Measurements from ENCODE around the gene DLX4. TPM values are rescaled to one million over a fixed set of nuclear protein-coding genes. Genes with fewer than 3 reads are reported as not detected.

DLX4 gene
- total RNA-seq, 1 donor from 2014 or later: not detected

GRCh38 chr17:49987681-49988441 lies 18.9 kb downstream of the DLX4 start:
- Mint-ChIP-seq H3K36me3 (ENCODE audit: low read depth) (no peaks in the 10 kb centered on the region), H3K4me1 (ENCODE audit: low read depth) (no peaks in the 10 kb centered on the region), H3K27me3 (ENCODE audit: low read depth) (peaks cover 59% of the 10 kb centered on the region), H3K9me3 (no peaks in the 10 kb centered on the region), H3K4me3 (ENCODE audit: low read depth) (no peak overlapping the region), H3K27ac (no peak overlapping the region)
- DNase-seq (ENCODE audit: low spot score): no peak
- intact Hi-C loops (cut with micrococcal nuclease): no loop called here

GRCh38 chr17:49989518-49989880 lies 20.5 kb downstream of the DLX4 start:
- peaks cover 70% of the 10 kb centered on the region for H3K27me3 Mint-ChIP-seq (ENCODE audit: low read depth)
- no peaks in the 10 kb centered on the region for H3K9me3 Mint-ChIP-seq
- intact Hi-C loops (cut with micrococcal nuclease): no loop called here
- no peaks in the 10 kb centered on the region for H3K36me3 Mint-ChIP-seq (ENCODE audit: low read depth)
- no peak for DNase-seq (ENCODE audit: low spot score)
- H3K4me1 Mint-ChIP-seq (ENCODE audit: low read depth): peaks cover 7% of the 10 kb centered on the region
- no peak overlapping the region for H3K4me3 Mint-ChIP-seq (ENCODE audit: low read depth)
- H3K27ac Mint-ChIP-seq: no peak overlapping the region

- intact Hi-C loops (cut with micrococcal nuclease): loop anchor here (10.0 kb wide), 1 partner anchor 496 kb away; the partner anchor contains the start of gene NGFR
These were observed 21.3 kb downstream of the DLX4 start for GRCh38 chr17:49990331-49990730.

GRCh38 chr17:49990921-49991320 lies 21.9 kb downstream of the DLX4 start:
- no peak overlapping the region for H3K27ac Mint-ChIP-seq
- peaks cover 11% of the 10 kb centered on the region for H3K4me1 Mint-ChIP-seq (ENCODE audit: low read depth)
- intact Hi-C loops (cut with micrococcal nuclease): loop anchor here (10.0 kb wide), 1 partner anchor 496 kb away; the partner anchor contains the start of gene NGFR
- H3K27me3 Mint-ChIP-seq (ENCODE audit: low read depth): peaks cover 80% of the 10 kb centered on the region
- no peaks in the 10 kb centered on the region for H3K36me3 Mint-ChIP-seq (ENCODE audit: low read depth)
- no peaks in the 10 kb centered on the region for H3K9me3 Mint-ChIP-seq
- H3K4me3 Mint-ChIP-seq (ENCODE audit: low read depth): no peak overlapping the region
- DNase-seq (ENCODE audit: low spot score): no peak

More at GRCh38 chr17:49990331-49990730, 21.3 kb downstream of the DLX4 start:
- H3K27me3 Mint-ChIP-seq (ENCODE audit: low read depth): peaks cover 75% of the 10 kb centered on the region
- H3K36me3 Mint-ChIP-seq (ENCODE audit: low read depth): no peaks in the 10 kb centered on the region
- H3K27ac Mint-ChIP-seq: no peak overlapping the region
- H3K9me3 Mint-ChIP-seq: no peaks in the 10 kb centered on the region
- DNase-seq (ENCODE audit: low spot score): no peak
- H3K4me1 Mint-ChIP-seq (ENCODE audit: low read depth): peaks cover 11% of the 10 kb centered on the region
- H3K4me3 Mint-ChIP-seq (ENCODE audit: low read depth): no peak overlapping the region

DNA sequence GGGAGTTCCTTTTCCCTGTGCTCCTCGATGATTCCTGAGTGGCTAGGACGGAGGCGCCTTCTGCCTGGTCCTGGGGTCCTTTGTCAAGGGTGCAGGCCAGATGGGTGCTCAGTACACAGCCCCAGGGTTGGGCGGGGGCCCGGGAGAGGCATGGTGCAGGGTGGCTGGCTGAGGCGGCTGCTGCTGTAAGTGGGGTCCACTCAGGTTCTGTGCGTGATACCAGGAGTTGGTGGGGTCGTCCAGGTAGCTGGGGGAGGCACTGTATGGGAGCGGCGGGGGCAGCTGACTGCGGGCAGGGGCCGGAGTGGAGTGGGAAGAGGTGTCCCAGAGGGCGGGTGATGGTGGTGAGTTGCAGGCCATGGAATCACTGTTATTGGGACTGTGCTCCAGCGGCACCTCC lies 22.4 kb downstream of the DLX4 start:
- Mint-ChIP-seq H3K4me3 (ENCODE audit: low read depth) (no peak overlapping the region), H3K36me3 (ENCODE audit: low read depth) (no peaks in the 10 kb centered on the region), H3K27me3 (ENCODE audit: low read depth) (peaks cover 84% of the 10 kb centered on the region), H3K27ac (no peak overlapping the region), H3K4me1 (ENCODE audit: low read depth) (peaks cover 11% of the 10 kb centered on the region), H3K9me3 (no peaks in the 10 kb centered on the region)
- intact Hi-C loops (cut with micrococcal nuclease): loop anchor here (10.0 kb wide), 1 partner anchor 497 kb away; the partner anchor contains the start of gene NGFR
- DNase-seq (ENCODE audit: low spot score): no peak

DNA sequence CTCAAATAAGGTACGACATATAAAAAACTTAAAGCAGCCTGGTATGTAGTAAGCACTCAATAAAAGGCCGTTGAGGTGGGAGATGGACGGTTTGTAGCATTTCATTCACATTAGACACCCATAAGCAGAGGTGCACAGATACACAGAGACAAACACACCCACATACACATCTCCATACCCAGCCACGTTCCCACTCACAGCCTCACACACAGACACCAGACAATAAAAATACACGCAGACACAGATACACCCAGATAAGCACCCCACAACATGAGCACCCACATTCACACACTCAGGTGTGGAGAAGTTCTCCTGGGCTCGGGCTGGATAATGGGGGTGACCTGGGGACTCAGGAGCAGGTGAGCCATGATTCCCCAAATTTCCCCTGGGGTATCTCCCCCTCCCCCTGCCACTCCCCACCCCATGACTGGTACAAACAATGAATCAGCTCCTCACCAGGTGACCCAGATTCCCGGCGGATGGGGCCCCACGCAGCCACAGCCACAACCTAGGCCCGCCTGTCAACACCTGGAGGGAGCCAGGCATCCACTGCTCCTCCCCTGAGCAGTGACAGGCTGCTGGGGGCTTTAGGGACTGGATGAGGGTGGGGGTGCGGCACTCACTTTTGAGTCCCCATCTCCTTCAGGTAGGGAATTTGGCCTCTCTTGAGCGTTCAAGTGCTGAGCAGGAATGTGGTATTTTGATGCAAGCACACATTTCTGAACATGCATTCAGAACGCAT lies 23.4 kb downstream of the DLX4 start:
- peaks cover 11% of the 10 kb centered on the region for H3K4me1 Mint-ChIP-seq (ENCODE audit: low read depth)
- H3K27ac Mint-ChIP-seq: no peak overlapping the region
- no peaks in the 10 kb centered on the region for H3K9me3 Mint-ChIP-seq
- no peaks in the 10 kb centered on the region for H3K36me3 Mint-ChIP-seq (ENCODE audit: low read depth)
- peaks cover 80% of the 10 kb centered on the region for H3K27me3 Mint-ChIP-seq (ENCODE audit: low read depth)
- DNase-seq (ENCODE audit: low spot score): no peak
- H3K4me3 Mint-ChIP-seq (ENCODE audit: low read depth): no peak overlapping the region
- intact Hi-C loops (cut with micrococcal nuclease): loop anchor here (10.0 kb wide), 1 partner anchor 498 kb away; the partner anchor contains the start of gene NGFR

DNA sequence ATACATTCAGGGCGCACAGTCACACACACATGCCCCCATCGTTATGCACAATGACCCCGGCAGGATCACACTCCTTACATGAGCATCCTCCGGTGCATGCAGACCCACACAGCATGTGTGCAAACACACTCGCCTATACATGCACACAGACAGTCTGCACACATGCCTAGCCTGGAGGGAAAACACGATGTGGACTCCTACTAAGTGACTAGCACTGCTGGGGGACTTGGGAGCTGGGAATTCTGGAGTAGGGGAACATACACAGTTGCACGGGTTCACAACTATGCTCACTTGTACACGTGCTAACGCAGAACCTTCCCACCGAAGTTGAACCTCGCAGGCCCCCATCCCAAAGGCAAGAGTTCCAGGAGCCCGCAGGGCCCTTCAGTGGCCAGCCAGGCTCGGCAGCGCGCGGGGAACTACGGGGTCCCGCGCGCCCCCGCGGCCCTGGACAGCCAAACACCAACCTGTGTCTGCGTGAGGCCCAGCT lies 24.0 kb downstream of the DLX4 start:
- no peak for DNase-seq (ENCODE audit: low spot score)
- no peak overlapping the region for H3K27ac Mint-ChIP-seq
- H3K4me3 Mint-ChIP-seq (ENCODE audit: low read depth): no peak overlapping the region
- H3K36me3 Mint-ChIP-seq (ENCODE audit: low read depth): no peaks in the 10 kb centered on the region
- H3K4me1 Mint-ChIP-seq (ENCODE audit: low read depth): peaks cover 11% of the 10 kb centered on the region
- H3K9me3 Mint-ChIP-seq: no peaks in the 10 kb centered on the region
- intact Hi-C loops (cut with micrococcal nuclease): loop anchor here (10.0 kb wide), 1 partner anchor 498 kb away; the partner anchor contains the start of gene NGFR
- H3K27me3 Mint-ChIP-seq (ENCODE audit: low read depth): peaks cover 77% of the 10 kb centered on the region

GRCh38 chr17:49993423-49994060 lies 24.6 kb downstream of the DLX4 start:
- H3K27ac Mint-ChIP-seq: peak overlapping the region; percentile 54
- intact Hi-C loops (cut with micrococcal nuclease): loop anchor here (2.0 to 10.0 kb wide), 2 partner anchors 23 to 499 kb away; partner anchors contain the start of gene NGFR
- peaks cover 71% of the 10 kb centered on the region for H3K27me3 Mint-ChIP-seq (ENCODE audit: low read depth)
- no peaks in the 10 kb centered on the region for H3K36me3 Mint-ChIP-seq (ENCODE audit: low read depth)
- peak overlapping the region; percentile 76 for H3K4me3 Mint-ChIP-seq (ENCODE audit: low read depth)
- no peak for DNase-seq (ENCODE audit: low spot score)
- no peaks in the 10 kb centered on the region for H3K9me3 Mint-ChIP-seq
- peaks cover 16% of the 10 kb centered on the region for H3K4me1 Mint-ChIP-seq (ENCODE audit: low read depth)

GRCh38 chr17:49994085-49995054 lies 25.4 kb downstream of the DLX4 start:
- H3K27ac Mint-ChIP-seq: peak overlapping the region; percentile 54
- H3K27me3 Mint-ChIP-seq (ENCODE audit: low read depth): peaks cover 66% of the 10 kb centered on the region
- no peak for DNase-seq (ENCODE audit: low spot score)
- H3K9me3 Mint-ChIP-seq: no peaks in the 10 kb centered on the region
- intact Hi-C loops (cut with micrococcal nuclease): loop anchor here (2.0 to 10.0 kb wide), 2 partner anchors 24 to 500 kb away; partner anchors contain the start of gene NGFR
- no peaks in the 10 kb centered on the region for H3K36me3 Mint-ChIP-seq (ENCODE audit: low read depth)
- peak overlapping the region; percentile 76 for H3K4me3 Mint-ChIP-seq (ENCODE audit: low read depth)
- peaks cover 18% of the 10 kb centered on the region for H3K4me1 Mint-ChIP-seq (ENCODE audit: low read depth)

GRCh38 chr17:49995055-49995738 lies 26.2 kb downstream of the DLX4 start, which contains the start of gene DLX3:
Gene DLX3, minus strand, starts transcription at chr17:49995224. Its CDS starts 226 bp downstream, at chr17:49994998.
- Mint-ChIP-seq H3K27me3 (ENCODE audit: low read depth) (peaks cover 67% of the 10 kb centered on the region), H3K9me3 (no peaks in the 10 kb centered on the region), H3K27ac (peak within 1 kb of the TSS; percentile 54), H3K4me3 (ENCODE audit: low read depth) (peak within 1 kb of the TSS; percentile 76), H3K36me3 (ENCODE audit: low read depth) (no peaks in the 10 kb centered on the region), H3K4me1 (ENCODE audit: low read depth) (peaks cover 18% of the 10 kb centered on the region)
- intact Hi-C loops (cut with micrococcal nuclease): loop anchor here (2.0 to 10.0 kb wide), 2 partner anchors 24 to 500 kb away; partner anchors contain the start of gene NGFR
- no peak for DNase-seq (ENCODE audit: low spot score)

DNA sequence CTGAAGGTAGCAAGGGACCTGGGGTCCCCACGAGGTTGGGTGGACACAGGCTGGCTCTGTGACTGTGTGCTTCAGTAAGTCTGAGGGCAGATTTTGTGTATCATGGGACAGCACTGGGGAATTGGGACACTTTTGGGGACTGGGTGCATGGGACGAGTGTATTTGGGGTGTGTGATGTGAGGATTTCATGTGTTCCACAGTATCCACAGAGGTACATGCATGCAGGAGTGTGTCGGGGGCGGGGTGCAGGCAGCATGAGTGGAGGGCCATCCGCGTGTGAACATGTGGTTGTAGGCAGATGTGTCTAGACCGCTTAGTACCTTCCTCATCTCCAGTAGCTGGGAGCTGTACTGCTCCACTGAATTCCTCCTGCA lies 27.1 kb downstream of the DLX4 start:
- H3K27ac Mint-ChIP-seq: no peak overlapping the region
- no peaks in the 10 kb centered on the region for H3K9me3 Mint-ChIP-seq
- H3K4me1 Mint-ChIP-seq (ENCODE audit: low read depth): peaks cover 18% of the 10 kb centered on the region
- DNase-seq (ENCODE audit: low spot score): no peak
- H3K27me3 Mint-ChIP-seq (ENCODE audit: low read depth): peaks cover 65% of the 10 kb centered on the region
- intact Hi-C loops (cut with micrococcal nuclease): loop anchor here (2.0 to 10.0 kb wide), 2 partner anchors 427 to 501 kb away; partner anchors contain the start of gene NGFR
- H3K36me3 Mint-ChIP-seq (ENCODE audit: low read depth): no peaks in the 10 kb centered on the region
- H3K4me3 Mint-ChIP-seq (ENCODE audit: low read depth): no peak overlapping the region

All from activated T-helper 2 cell treated with anti-CD3 and anti-CD28 coated beads, Interferon-gamma antibody, Interleukin-2, Interleukin-4, amounts not matched to agents 10 μg/mL and 5 μg/mL and 100 μg/mL, durations not matched to agents 14 hours and 24 hours and 36 hours (primary cell).